Esophagus (tissue), 2 donors: ENCODE results near the gene APBB2. TPM values are rescaled to one million over a fixed set of nuclear protein-coding genes. Genes with fewer than 3 reads are reported as not detected.

Experiments
- H3K27ac ChIP-seq, 2 donors: one replicate each; pipeline ENCODE4 v1.5.1; 2013; ENCODE audit warnings: low read depth in 2 of 2, mild to moderate bottlenecking in 2 of 2, inconsistent platforms in 1 of 2, low read length in 1 of 2, moderate library complexity in 1 of 2
- H3K27me3 ChIP-seq, 2 donors: one replicate each; pipeline ENCODE4 v1.6.1; 2013; ENCODE audit warnings: low read length in 2 of 2, control low read depth in 1 of 2, mild to moderate bottlenecking in 1 of 2; ENCODE audit not compliant: insufficient read depth in 2 of 2, control insufficient read depth in 1 of 2
- H3K36me3 ChIP-seq, 2 donors: one replicate each; pipeline ENCODE4 v1.6.1; 2013; ENCODE audit warnings: low read length in 1 of 2; ENCODE audit not compliant: control insufficient read depth in 2 of 2, insufficient read depth in 2 of 2
- H3K4me1 ChIP-seq, 2 donors: one replicate each; pipeline ENCODE4 v1.6.1; 2013; ENCODE audit warnings: low read length in 1 of 2; ENCODE audit not compliant: control insufficient read depth in 2 of 2, insufficient read depth in 2 of 2
- H3K4me3 ChIP-seq, 2 donors: one replicate each; pipeline ENCODE4 v1.5.1; 2013; ENCODE audit warnings: low read length in 2 of 2, mild to moderate bottlenecking in 2 of 2, low read depth in 1 of 2, moderate library complexity in 1 of 2
- H3K9me3 ChIP-seq, 2 donors: one replicate each; pipeline ENCODE4 v1.6.1; 2013; ENCODE audit warnings: mild to moderate bottlenecking in 2 of 2, low read depth in 1 of 2, low read length in 1 of 2, moderate library complexity in 1 of 2; ENCODE audit not compliant: control insufficient read depth in 2 of 2, insufficient read depth in 1 of 2
- WGBS, 2 donors: extraction: QIAGEN DNeasy Blood & Tissue Kit; methylation state at CpG; one replicate each; pipeline ENCODE4 v1.1.7; 2013; 5-methylcytosine and 5-hydroxymethylcytosine counted together
- polyA plus RNA-seq, 2 donors: library from polyadenylated mRNA; stranded (reverse); fragments of 200-250 nt; gene quantifications; one replicate each; pipeline ENCODE4 v1.2.3, GENCODE V29; 2013
- donor health status: healthy with polysubstance abuse.
- donor health status: Bipolar disorder and iron deficiency.

The APBB2 gene
- polyA plus RNA-seq, 2 donors, result 3.0 to 4.0 TPM

DNA sequence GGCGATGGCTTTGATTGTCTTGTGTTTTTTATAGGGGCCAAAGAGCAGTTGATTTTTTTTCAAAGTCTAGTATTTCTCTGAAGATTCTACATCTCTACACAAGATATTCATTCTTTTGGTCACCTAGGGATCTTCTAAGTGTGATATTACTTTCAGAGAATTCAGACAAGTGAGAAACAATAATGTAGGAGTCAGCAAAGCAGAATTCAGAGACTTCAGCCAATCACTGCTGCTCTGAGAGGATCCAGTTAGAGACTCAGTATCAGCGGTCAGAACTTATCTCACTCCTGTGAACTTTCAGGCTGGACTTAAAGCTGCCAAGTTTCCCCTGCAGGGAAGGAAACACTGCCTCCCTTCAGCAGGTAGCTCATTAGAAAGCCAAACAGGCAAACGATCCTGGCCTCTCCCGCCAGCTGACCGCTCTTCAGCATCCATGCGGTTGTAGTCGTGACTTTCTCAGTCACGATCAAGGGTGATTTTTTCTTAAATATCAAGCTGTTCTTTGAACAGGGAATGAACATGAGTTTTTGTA is 405.4 kb downstream of the APBB2 start:
- Histone ChIP-seq H3K27ac (no peak overlapping the region), H3K9me3 (no peaks in the 10 kb centered on the region), H3K4me3 (no peak overlapping the region), H3K27me3 (no peaks in the 10 kb centered on the region), H3K4me1 (no peaks in the 10 kb centered on the region), H3K36me3 (no peaks in the 10 kb centered on the region)
- WGBS, 2 donors, result 83 to 87% methylated on average over 8 of the region's 8 CpGs

DNA sequence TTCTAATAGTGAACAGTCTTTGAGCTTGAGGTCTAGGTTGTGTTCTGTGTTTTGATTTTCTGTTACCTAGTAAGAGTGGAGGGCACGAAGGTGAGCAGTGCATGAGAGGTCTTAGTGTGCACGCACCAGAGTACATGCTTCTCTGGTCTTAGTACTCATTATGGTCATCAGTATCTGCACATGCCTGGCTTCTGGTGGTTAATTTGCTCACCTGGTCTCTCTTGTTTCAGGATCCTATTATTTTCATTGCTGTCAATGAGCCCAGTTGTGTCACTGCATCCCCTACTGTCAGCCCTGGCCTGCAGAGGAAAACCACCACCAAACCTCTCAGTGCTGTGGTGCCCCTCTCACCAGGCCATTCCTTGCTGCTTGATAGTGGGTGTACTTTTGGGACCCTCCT is 409.7 kb downstream of the APBB2 start:
- Histone ChIP-seq H3K4me3 (no peak overlapping the region), H3K27ac (no peak overlapping the region), H3K4me1 (no peaks in the 10 kb centered on the region), H3K9me3 (no peaks in the 10 kb centered on the region), H3K27me3 (no peaks in the 10 kb centered on the region), H3K36me3 (no peaks in the 10 kb centered on the region)
- WGBS, 2 donors, result 90 to 98% methylated on average over 2 of the region's 2 CpGs

DNA sequence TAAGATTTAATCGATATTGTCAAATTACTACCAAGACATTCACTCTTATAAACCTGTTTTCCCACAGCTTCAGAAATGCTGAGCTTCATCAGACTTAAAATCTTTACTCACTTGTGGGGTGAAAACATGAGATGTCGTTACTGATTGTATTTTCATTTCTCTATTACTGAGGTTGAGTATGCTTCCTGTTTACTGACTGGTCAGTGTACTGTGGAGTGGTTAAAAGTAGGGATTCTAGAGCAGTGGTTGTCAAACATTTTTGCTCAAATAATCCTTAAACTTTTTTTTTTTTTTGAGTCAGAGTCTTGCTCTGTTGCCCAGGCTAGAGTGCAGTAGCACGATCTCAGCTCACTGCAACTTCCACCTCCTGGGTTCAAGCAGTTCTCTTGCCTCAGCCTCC is 414.3 kb downstream of the APBB2 start:
- no peaks in the 10 kb centered on the region for H3K9me3 ChIP-seq
- H3K27me3 ChIP-seq, result no peaks in the 10 kb centered on the region
- WGBS, 2 donors, result 85 to 87% methylated on average over 3 of the region's 3 CpGs
- H3K4me1 ChIP-seq, result no peaks in the 10 kb centered on the region
- H3K4me3 ChIP-seq, result no peak overlapping the region
- no peaks in the 10 kb centered on the region for H3K36me3 ChIP-seq
- no peak overlapping the region for H3K27ac ChIP-seq

DNA sequence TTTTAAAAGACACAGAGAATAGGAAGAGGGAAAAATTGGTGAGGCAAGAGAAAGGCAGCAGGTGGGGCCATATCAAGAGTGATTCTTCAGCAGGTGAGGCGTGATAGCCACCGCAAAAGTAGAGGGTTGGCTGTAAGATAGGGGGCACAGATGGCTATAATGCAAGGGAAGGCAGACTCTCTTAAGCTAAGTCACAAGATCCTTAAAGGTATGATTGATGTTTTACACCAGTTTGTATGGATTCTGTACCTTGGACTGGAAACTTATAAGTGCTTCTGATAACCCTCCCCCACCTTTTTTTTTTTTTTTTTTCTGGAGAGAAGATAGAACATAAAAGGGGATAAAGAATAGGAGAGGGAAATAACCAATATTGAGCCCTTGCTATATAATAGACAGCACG is 424.6 kb downstream of the APBB2 start:
- H3K9me3 ChIP-seq, result no peaks in the 10 kb centered on the region
- 92 to 94% methylated on average over 3 of the region's 3 CpGs for WGBS, 2 donors

DNA sequence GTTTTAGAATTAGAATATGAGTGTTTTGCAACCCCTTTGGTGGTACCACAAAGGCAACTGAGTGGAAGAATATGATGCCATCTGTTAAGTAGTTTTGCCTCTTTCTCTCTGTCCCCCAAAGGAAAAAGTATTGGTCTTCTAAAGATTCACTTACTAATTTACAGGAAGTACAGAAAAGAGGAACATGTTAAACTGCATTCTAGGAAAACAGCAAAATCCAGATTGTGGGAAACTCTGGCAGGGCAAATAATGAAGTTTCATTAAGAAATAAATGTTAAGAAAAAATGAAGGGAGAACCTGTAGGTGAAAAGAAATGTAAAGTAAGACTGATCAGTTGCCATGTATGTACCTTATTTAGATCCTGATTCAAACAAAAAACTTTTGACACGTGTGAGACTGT is 425.3 kb downstream of the APBB2 start:
- Histone ChIP-seq H3K27me3 (no peaks in the 10 kb centered on the region), H3K27ac (no peak overlapping the region), H3K9me3 (no peaks in the 10 kb centered on the region), H3K4me1 (no peaks in the 10 kb centered on the region), H3K36me3 (no peaks in the 10 kb centered on the region), H3K4me3 (no peak overlapping the region)
- 79 to 84% methylated on average over 1 of the region's 1 CpG for WGBS, 2 donors

More for the DNA sequence above, 424.6 kb downstream of the APBB2 start:
- Histone ChIP-seq H3K27me3 (no peaks in the 10 kb centered on the region), H3K4me3 (no peak overlapping the region), H3K4me1 (no peaks in the 10 kb centered on the region), H3K36me3 (no peaks in the 10 kb centered on the region), H3K27ac (no peak overlapping the region)

DNA sequence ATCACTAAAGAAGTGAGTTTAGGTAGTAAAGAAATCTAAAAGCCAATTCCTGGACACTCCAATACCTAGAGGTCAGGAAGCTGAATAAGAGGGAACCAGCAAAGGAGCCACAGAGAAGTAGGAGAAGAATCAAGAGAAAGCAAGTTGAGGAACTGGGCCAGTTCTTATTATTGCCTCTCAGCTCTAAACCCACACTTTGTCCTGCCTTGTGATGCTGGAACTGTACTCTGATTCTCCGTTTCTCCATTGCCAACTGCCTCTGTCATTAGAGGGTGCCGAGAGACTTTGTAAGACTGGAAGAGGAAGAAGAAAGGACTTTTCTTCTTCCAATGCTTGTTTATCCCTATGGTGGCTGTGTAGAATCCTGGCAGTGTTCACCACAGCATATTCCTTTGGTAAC is 426.0 kb downstream of the APBB2 start:
- H3K27me3 ChIP-seq, result no peaks in the 10 kb centered on the region
- no peaks in the 10 kb centered on the region for H3K36me3 ChIP-seq
- H3K4me1 ChIP-seq, result no peaks in the 10 kb centered on the region
- WGBS, 2 donors, result 61 to 72% methylated on average over 2 of the region's 2 CpGs
- H3K4me3 ChIP-seq, result no peak overlapping the region
- no peaks in the 10 kb centered on the region for H3K9me3 ChIP-seq
- H3K27ac ChIP-seq, result no peak overlapping the region

DNA sequence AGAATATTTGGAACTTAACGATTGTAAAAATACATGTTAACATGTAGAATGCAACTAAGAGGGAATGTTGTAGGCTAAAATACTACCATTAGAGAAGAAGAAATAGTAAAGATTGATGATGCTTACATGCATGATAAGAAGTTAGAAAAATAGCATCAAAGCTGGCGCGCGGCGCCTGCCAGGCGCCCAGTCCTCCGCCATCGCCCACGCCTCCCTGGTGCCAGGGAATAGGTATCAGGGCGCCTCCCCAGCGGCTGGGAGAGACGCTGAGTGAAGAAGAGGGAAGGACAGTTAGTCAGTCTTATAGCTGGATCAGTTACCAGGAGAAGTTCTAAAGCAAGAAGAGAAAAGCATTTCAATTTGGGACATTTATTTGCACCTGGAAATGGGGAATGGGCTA is 428.6 kb downstream of the APBB2 start:
- 97 to 98% methylated on average over 12 of the region's 12 CpGs for WGBS, 2 donors

DNA sequence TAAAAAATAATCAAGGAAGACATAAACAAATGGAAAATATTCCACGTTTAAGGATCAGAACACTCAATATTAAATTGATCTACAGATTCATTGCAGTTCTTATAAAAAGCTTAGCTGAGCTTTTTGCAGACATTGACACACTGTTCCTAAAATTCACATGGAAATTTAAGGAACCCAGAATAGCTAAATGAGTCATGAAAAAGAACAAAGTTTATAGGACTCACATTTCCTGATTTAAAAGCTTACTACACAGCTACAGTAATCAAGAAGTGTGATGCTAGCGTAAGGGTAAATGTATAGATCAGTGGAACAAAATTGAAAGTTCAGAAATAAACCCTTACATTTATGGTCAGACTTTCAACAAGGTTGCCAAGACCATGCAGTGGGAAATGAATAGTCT is 431.5 kb downstream of the APBB2 start:
- WGBS, 2 donors, result 85 to 87% methylated on average over 2 of the region's 2 CpGs

More for the DNA sequence above, 428.6 kb downstream of the APBB2 start:
- Histone ChIP-seq H3K9me3 (no peaks in the 10 kb centered on the region), H3K36me3 (no peaks in the 10 kb centered on the region), H3K27me3 (no peaks in the 10 kb centered on the region), H3K4me3 (no peak overlapping the region), H3K27ac (no peak overlapping the region), H3K4me1 (no peaks in the 10 kb centered on the region)

DNA sequence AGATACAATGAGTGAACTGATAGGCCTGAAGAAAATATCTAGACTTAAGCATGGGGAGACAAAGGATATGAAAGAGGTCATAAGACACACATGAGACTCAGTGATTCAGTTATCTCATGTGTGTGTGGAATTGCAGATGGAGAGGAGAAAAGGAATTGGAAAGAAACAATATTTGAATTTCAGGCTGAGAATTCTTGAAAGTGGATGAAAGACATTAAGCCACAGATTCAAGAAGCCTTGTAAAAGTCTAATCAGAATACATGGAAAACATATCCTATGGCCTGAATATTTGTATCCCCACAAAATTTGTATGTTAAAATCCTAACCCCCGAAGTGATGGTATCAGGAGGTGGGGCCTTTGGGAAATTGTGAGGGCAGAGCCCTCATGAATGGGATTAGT is 436.3 kb downstream of the APBB2 start:
- Histone ChIP-seq H3K4me1 (no peaks in the 10 kb centered on the region), H3K4me3 (no peak overlapping the region), H3K27me3 (no peaks in the 10 kb centered on the region), H3K27ac (no peak overlapping the region), H3K36me3 (no peaks in the 10 kb centered on the region), H3K9me3 (no peaks in the 10 kb centered on the region)
- 90 to 98% methylated on average over 1 of the region's 1 CpG for WGBS, 2 donors

More for the DNA sequence above, 431.5 kb downstream of the APBB2 start:
- H3K36me3 ChIP-seq, result no peaks in the 10 kb centered on the region
- no peak overlapping the region for H3K4me3 ChIP-seq
- no peaks in the 10 kb centered on the region for H3K27me3 ChIP-seq
- H3K9me3 ChIP-seq, result no peaks in the 10 kb centered on the region
- no peak overlapping the region for H3K27ac ChIP-seq
- no peaks in the 10 kb centered on the region for H3K4me1 ChIP-seq

DNA sequence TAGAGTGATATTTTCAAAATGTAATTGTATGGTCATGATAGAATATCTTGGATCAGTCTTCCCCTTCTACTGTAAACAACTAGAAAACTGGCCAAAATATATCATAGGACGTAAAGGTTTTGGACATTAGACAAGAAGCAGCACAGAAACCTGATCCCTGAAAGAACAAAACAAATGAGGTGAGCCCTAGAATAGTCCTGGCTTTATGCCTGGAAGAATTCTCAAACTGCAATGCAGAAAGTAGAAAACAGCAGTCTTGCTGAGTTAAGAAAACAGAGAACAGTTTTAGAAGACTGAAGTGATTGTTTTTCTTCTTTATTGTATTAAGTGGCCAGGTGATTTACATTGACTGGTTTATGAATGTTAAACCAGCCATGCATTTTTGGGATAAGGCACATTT is 445.1 kb downstream of the APBB2 start:
- WGBS, 2 donors, result 39 to 47% methylated on average over 1 of the region's 1 CpG
- H3K27ac ChIP-seq, result no peak overlapping the region
- no peaks in the 10 kb centered on the region for H3K9me3 ChIP-seq
- no peaks in the 10 kb centered on the region for H3K4me1 ChIP-seq
- H3K36me3 ChIP-seq, result no peaks in the 10 kb centered on the region
- H3K27me3 ChIP-seq, result no peaks in the 10 kb centered on the region
- no peak overlapping the region for H3K4me3 ChIP-seq
